Hematopoietic multipotent progenitor cell treated with erythropoietin and hydrocortisone succinate and interleukin-3 and kit ligand, for 17 days (in vitro differentiated cells): ENCODE data around the gene RNF40.
"Not testable (repeated sequence)": the region's sequence is repeated elsewhere in the genome, so short reads cannot be mapped to it uniquely, and the experiment has no call there.

Experiments
- DNase-seq: peaks from one replicate; pipeline ENCODE4 v3.0.0-alpha.2; 2015; ENCODE audit warnings: low spot score

The RNF40 gene

GRCh38 chr16:30782486-30783279, 20.6 kb downstream of the RNF40 start:
- no peak for DNase-seq

DNA sequence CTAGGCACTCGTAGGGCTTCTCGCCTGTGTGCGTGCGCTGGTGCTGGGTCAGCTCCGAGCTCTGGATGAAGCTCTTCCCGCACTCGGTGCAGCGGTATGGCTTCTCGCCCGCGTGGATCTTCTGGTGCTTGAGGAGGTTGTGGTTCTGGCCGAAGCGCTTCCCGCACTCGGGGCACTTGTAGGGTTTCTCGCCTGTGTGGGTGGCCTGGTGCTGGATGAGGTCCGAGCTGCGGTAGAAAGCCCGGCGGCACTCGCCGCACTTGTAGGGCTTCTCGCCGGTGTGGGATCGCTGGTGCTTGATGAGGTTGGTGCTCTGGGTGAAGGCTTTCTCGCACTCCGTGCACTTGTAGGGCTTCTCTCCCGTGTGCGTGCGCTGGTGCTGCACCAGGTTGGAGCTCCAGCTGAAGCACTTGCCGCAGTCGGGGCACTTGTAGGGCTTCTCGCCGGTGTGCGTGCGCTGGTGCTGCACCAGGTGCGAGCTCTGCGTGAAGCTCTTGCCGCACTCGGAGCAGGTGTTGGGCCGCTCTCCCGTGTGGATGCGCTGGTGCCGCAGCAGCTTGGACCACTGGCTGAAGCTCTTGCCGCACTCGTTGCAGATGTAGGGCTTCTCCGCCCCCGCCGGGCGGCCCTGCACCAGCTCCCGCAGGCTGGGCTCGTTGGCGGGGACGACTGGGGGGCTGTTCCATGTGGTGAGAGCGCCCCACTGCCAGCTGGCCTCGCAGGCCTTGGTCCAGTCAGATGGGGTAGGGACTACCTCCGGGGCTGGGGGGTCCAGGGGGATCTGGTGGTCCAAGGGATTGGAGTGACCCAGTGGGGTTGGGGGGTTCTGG, 21.4 kb downstream of the RNF40 start:
- no peak for DNase-seq

DNA sequence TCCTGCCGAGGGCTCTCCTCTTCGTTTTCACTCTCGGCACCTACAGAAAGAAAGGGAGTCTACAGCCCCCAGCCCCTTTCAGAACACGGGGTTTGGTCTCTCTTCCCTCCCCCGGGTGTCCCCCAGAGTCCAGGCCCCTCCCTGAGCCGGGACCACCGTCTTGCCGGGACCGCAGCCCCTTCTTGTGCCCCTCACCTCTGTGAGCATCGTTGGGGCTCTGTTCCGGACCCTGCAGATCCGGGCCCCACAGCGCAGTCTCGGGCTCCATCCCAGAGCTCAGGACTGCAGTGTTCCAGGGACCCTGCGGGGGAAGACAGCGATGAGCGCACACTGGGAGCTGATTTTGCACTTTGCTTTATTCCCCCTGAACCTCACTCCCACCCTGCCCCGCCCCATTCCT, 22.1 kb downstream of the RNF40 start:
- DNase-seq, result no peak

DNA sequence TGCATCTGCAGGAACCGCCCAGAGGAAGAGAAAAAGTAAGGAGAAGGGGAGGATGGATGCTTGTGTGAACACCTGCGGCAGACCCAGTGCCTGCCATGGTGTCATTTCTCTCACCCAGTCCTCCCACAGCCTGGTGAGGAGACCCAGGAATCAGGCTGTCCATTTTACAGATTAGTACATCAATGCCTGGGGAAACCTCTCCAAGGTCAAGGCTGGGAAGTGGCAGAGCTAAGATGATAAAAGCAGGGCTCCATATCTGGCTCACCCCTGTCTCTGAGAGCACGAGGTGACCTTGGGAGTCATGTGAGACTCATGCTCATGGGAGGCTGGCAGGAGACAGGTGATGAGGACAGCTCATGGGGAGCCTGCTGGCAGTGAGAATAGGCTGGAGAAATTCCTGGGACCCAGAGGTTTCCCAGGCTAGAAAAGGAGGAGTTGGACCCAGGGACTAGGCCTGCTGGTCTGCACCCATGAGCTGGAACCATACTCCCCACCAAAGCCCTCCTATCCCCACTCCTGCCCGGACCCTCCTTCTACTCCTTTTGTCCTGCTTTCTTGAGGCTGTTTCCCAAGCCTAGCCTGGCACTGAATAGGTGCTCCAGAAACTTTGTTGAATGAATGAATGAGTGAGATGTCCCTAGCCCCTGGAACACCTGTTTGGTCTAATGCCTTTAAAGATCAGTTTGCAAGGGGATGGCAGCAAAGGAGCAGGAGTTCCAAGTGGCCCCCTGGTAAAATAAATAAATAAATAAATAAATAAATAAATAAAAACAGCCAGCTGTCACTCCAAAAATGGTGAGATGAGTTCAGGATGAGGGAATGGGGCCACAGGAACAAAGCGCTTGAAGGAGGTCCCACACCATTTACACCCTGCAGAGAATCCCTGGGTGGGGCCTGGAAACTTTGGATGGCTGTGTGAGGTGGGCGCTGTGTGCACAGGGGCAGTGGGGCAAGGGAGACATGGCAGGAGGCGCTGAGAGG, 23.3 kb downstream of the RNF40 start:
- no peak for DNase-seq

DNA sequence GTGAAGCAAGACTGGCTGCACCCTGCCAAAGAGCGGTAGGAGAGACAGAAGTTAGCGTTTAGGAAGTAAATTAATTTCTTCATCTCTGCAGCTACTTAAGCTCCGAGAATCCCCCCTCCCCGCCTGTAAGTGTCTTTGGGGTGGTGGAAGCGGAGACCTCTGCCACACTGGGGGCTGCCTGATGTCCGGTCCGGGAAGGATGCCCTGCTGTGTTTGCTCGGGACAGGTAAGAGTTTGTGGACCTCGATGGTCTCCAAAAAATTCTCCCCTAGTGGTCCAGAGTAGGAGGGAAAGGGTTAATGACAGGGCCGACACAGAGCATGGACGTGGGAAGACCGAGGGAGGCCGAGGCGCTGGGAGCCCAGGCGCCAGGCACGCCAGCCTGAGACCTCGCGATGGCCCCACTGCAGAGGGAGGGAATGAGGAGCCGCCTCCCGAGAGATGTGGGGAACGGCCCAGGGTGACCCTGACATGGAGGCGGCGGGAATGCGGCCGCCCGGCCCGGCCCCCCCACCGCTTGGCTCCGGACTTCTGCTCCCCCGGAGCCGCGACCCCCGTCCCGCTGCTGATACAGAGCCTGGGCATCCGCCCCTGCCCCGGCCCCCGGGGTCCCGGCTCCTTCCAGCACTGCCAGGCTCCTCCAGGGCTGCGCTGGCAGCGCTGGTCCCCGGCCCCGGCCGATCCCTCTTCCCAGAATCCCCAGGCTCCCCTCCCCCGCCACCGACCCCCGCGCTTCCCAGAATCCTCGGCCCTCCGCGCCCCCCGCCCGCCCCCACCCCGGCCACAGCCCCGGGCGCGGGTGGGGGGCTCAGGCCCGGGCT, 24.2 kb downstream of the RNF40 start:
- no peak for DNase-seq

GRCh38 chr16:30786936-30787612, 25.0 kb downstream of the RNF40 start, which contains the start of gene ZNF629:
TSS of gene ZNF629 (minus strand) at chr16:30787205. CDS start at chr16:30784482, 2,723 bp downstream.
- no peak for DNase-seq

GRCh38 chr16:30787613-30788378, 25.7 kb downstream of the RNF40 start:
- no peak for DNase-seq

DNA sequence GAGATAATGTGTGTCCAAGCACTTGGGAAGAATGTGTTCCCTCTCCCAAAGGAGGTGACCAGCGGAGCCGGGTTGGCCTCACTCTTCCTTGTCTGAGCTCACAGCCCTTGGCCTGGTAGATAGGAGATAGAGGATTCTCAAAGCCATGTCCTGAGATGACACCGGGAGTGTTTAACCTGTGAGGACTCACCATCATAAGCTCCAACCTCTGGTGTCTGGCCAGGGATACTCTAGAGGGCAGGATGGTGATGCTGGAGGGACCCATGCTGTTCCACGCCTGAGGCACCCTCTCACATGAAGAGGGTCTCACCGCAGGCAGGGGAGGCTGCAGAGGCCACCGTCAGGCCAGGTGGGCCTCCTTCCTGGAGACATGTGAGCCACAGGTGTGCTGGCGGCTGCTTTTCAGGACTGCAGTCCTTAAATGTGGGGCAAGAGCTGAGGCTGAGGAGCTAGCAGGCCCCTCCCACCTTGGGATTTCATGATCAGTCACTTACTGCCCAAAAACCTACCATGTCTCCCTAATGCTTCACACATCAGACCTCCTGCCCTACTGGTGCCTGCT, 31.5 kb downstream of the RNF40 start:
- no peak for DNase-seq

DNA sequence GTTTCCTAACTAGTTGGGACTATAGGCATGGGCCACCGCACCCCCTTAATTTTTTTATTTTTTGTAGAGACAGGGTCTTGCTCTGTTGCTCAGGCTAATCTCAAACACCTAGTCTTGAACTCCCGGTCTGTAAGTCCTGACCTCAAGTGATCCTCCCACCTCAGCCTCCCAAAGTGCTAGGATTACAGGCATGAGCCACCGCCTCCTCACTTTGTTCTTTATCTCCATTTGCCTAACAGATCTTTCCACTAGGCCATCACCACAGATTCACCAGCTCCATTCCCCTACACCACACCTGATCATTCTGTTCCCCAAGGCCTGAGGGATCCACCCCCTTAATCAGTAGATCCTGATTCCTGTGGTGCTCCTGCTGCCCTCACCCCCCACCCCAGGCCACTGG, 32.5 kb downstream of the RNF40 start:
- DNase-seq, result no peak

DNA sequence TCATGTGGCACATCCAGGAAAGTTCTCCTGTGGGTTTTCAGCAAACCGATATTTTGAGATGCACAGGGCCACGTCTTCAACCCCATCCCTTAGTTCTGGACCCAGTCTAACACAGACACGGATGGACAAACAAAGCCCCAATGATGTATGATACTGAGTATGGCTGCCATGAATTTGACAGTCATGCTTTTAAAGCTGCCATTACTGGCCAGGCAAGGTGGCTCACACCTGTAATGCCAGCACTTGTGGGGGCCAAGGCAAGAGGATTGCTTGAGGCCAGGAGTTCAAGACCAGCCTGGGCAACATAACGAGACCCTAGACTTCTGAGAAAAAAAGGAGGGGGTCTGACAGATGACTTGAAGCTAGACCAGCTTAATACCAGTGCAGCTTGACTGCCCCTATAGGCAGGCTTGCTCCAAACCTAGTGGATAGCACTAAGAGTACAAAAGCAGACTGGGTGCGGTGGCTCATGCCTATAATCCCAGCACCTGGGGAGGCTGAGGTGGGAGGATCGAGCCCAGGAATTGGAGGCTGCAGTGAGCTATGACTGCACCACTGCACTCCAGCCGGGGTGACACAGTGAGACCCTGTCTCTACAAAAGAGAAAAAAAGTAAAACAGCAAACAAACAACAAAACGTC, 35.7 kb downstream of the RNF40 start:
- DNase-seq, result peak; percentile 6

- no peak for DNase-seq
These were observed 40.8 kb downstream of the RNF40 start for GRCh38 chr16:30802936-30803335.

GRCh38 chr16:30805056-30805369, 42.9 kb downstream of the RNF40 start:
- DNase-seq, result no peak

DNA sequence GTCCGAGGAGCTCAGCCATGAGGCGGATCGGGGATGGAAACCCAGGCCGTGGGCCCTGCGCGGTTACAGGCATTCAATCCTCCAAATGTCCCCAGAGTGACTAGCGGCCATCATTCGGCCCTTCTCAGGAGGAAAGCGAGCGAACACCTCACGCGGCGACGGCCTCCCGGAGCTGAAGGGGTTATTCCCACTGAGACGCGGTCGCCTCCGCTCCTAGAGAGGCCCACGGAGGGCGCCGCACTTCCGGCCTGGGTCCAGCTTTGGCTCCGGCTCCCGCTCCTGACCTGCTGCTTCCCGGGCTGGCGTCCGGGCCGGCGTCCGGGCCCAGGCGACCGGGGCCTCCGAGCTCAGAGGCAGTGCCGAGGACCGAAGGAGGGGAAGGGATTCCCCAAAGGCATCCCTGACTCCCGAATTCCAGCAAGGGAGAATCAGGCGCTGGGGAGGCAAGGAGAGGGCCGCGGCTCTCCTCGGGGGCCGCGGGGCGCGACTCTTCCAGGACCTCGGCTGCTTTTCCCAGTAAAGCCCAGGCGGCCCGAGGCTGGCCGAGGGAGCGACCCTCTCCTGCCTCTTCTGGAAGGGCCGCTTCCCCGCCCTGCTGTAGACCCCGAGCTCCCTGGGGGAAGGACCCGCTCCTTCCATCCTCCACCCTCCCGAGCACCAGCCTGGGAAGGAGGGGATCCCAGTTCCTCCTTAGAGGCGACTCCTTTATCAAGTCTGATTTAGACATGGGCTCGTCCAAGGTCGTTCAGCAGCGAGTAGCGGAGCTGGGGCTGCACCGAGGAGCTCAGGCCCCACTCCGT, 43.4 kb downstream of the RNF40 start:
- no peak for DNase-seq

GRCh38 chr16:30808146-30808545, 46.0 kb downstream of the RNF40 start:
- DNase-seq, result no peak

DNA sequence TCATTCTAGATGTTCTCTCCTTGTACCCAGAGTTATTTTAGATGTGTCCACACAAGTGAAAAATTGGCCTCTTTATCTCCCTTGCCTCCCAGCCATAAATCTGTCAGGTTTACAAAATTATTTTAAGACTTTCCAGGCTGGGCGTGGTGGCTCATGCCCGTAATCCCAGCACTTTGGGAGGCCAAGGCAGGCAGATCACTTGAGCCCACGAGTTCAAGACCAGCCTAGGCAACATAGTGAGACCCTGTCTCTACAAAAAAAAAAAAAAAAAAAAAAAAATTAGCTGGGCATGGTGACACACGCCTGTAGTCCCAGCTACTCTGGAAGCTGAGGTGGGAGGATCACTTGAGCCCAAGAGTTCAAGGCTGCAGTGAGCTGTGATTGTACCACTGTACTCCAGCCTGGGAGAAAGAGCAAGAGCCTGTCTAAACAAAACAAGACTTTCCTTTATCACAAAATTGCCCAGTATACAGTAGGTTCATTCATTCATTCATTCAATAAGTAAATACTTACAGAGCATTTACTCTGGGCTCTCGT, 46.8 kb downstream of the RNF40 start:
- not testable (repeated sequence) for DNase-seq

- DNase-seq, result not testable (repeated sequence)
These were observed 47.6 kb downstream of the RNF40 start for GRCh38 chr16:30809675-30810074.

DNA sequence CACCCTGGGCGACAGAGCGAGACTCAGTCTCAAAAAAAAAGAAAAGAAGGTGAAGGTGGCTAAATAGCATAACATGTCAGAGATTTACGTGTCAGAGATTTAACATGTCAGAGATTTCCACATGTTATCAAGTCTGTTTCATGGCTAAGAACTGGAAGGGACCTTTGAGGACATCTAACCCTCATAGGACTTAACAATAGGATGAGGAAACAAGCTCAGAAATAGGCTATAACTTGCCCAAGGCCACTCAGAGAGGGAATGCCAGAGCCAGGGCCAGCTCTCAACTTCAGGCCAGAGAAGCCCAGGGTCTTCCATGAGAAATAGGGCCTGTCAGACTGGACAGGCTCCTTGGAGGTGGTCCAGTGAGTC, 51.7 kb downstream of the RNF40 start:
- DNase-seq, result no peak

DNA sequence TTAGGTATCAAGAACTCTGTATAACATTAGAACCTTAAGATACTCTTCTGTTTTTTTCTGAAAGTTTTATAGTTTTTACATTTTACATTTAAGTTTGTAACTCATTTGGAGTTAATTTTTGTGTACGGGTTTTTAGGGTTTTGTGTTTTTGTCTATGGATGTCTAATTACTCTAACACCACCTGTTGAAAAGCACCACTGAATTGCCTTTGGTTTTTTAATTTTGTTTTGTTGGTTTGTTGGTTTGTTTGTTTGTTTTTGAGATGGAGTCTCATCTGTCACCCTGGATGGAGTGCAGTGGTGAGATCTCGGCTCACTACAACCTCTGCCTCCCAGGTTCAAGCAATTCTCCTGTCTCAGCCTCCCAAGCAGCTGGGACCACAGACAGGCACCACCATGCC, 54.6 kb downstream of the RNF40 start:
- no peak for DNase-seq
